GM12878 (cell line): ENCODE measurements around the gene NUMBL. TPM values are rescaled to one million over a fixed set of nuclear protein-coding genes. Genes with fewer than 3 reads are reported as not detected.

ENCODE experiments used
- ATAC-seq: fragments of 200-7000 bp; cut with Tn5 transposase; 3 replicates; pipeline ENCODE4 v1.9.1; 2020; ENCODE audit warnings: mild to moderate bottlenecking, moderate library complexity
- BruUV-seq: library from RNA; stranded (reverse); fragments of 400-500 nt; replicated peaks from 2 replicates; lab custom pipeline; 2021; lab: Mats Ljungman, UMichigan
- CTCF ChIA-PET: fragments of 300-600 bp; sonication (Branson Sonifier 250); formaldehyde crosslinking; extraction: SDS; loops from one replicate; lab custom pipeline; 2021; ENCODE audit warnings: inconsistent platforms; lab: Yijun Ruan, JAX
- POLR2A ChIA-PET: fragments of 350-600 bp; formaldehyde crosslinking; extraction: SDS; loops from one replicate; lab custom pipeline; 2021; ENCODE audit warnings: inconsistent platforms; lab: Charles Lee
- RAD21 ChIA-PET: fragments of 300-600 bp; sonication (Branson Sonifier 250); formaldehyde crosslinking; loops from one replicate; lab custom pipeline; 2023; ENCODE audit warnings: antibody characterized with exemption; ENCODE audit not compliant: unreplicated experiment; lab: Charles Lee
- SMC1A ChIA-PET: fragments of 300-600 bp; sonication (Branson Sonifier 250); formaldehyde crosslinking; loops from one replicate; lab custom pipeline; 2023; ENCODE audit not compliant: unreplicated experiment, uncharacterized antibody; lab: Charles Lee
- DNase-seq: peaks from one replicate; pipeline ENCODE4 v3.0.0-alpha.2; 2011; ENCODE audit warnings: low read depth, low spot score
- FAIRE-seq: peaks from 3 replicates; lab custom pipeline; 2011; peaks lifted over from hg19 to GRCh38; lab: Jason Lieb, UNC
- H2AFZ ChIP-seq: 2 replicates; pipeline ENCODE4 v1.6.0; 2011; ENCODE audit warnings: low read depth, low read length, control low read depth; ENCODE audit not compliant: control insufficient read depth
- H3K27ac ChIP-seq: 2 replicates; pipeline ENCODE4 v1.5.1; 2011; ENCODE audit warnings: control low read depth; ENCODE audit not compliant: control insufficient read depth, insufficient read depth
- H3K27me3 ChIP-seq, 2 experiments: replicated peaks in 1 of 2; 2 replicates each; pipeline versions ENCODE4 v1.6.0 to v1.6.1; 2011; ENCODE audit warnings: low read length in 1 of 2; ENCODE audit not compliant: control insufficient read depth in 2 of 2, insufficient read depth in 2 of 2
- H3K36me3 ChIP-seq, 2 experiments: 2 replicates each; pipeline ENCODE4 v1.5.1; 2011; ENCODE audit warnings: low read length in 1 of 2; ENCODE audit not compliant: control insufficient read depth in 2 of 2, insufficient read depth in 2 of 2
- H3K4me1 ChIP-seq: 2 replicates; pipeline ENCODE4 v1.6.1; 2011; ENCODE audit warnings: mild to moderate bottlenecking, low read length, moderate library complexity, mixed read lengths; ENCODE audit not compliant: control insufficient read depth, insufficient read depth
- H3K4me2 ChIP-seq: 2 replicates; pipeline ENCODE4 v1.6.0; 2011; ENCODE audit warnings: control low read depth; ENCODE audit not compliant: control insufficient read depth, insufficient read depth
- H3K4me3 ChIP-seq: fragments of 200-600 bp; sonication (generic); 2 replicates; pipeline ENCODE4 v1.5.1; 2016
- H3K79me2 ChIP-seq: 2 replicates; pipeline ENCODE4 v1.6.0; 2011; ENCODE audit warnings: low read length; ENCODE audit not compliant: control insufficient read depth, insufficient read depth
- H3K9ac ChIP-seq: 2 replicates; pipeline ENCODE4 v1.8.0; 2011; ENCODE audit warnings: low read length, control low read depth, mixed read lengths; ENCODE audit not compliant: control insufficient read depth, insufficient read depth
- H3K9me3 ChIP-seq: replicated peaks from 3 replicates; pipeline ENCODE4 v1.5.1; 2011; ENCODE audit warnings: mild to moderate bottlenecking, low read length; ENCODE audit not compliant: control insufficient read depth, insufficient read depth
- H4K20me1 ChIP-seq: 2 replicates; pipeline ENCODE4 v1.6.0; 2011; ENCODE audit not compliant: control insufficient read depth, insufficient read depth
- ATF3 ChIP-seq: IDR thresholded peaks from 2 replicates; pipeline ENCODE4 v1.6.1; 2011; ENCODE audit warnings: low read depth, mild to moderate bottlenecking, low read length, moderate library complexity, borderline replicate concordance; ENCODE audit errors: extremely low read depth
- BMI1 ChIP-seq: fragments of 450-650 bp; IDR thresholded peaks from 2 replicates; pipeline ENCODE4 v1.6.1; 2016; ENCODE audit warnings: mild to moderate bottlenecking, moderate library complexity, borderline replicate concordance
- CREB1 ChIP-seq: IDR thresholded peaks from 2 replicates; pipeline ENCODE4 v1.6.1; 2012; ENCODE audit warnings: low read depth, mild to moderate bottlenecking, inconsistent platforms
- CTCF ChIP-seq, 3 experiments: IDR thresholded peaks in 2 of 3; conservative IDR thresholded peaks in 1 of 3; 2 replicates each; pipeline ENCODE4 v1.5.1; 2011; ENCODE audit warnings: low read depth in 3 of 3, low read length in 3 of 3, mild to moderate bottlenecking in 3 of 3, control low read depth in 2 of 3, moderate library complexity in 2 of 3, inconsistent platforms in 1 of 3, mixed read lengths in 1 of 3; ENCODE audit not compliant: control insufficient read depth in 2 of 3, insufficient read depth in 1 of 3; ENCODE audit errors: extremely low read depth in 1 of 3
- FOXM1 ChIP-seq: IDR thresholded peaks from 2 replicates; pipeline ENCODE4 v1.6.1; 2012; ENCODE audit warnings: low read depth, mild to moderate bottlenecking, inconsistent platforms, low read length, moderate library complexity
- HCFC1 ChIP-seq: fragments of 150-350 bp; IDR thresholded peaks from 2 replicates; pipeline ENCODE4 v1.6.1; 2014; ENCODE audit warnings: low read length
- HDAC2 ChIP-seq: fragments of 200-600 bp; sonication (generic); IDR thresholded peaks from 2 replicates; pipeline ENCODE4 v1.6.1; 2017
- MYB ChIP-seq: fragments of 150-350 bp; IDR thresholded peaks from 2 replicates; pipeline ENCODE4 v1.6.1; 2014; ENCODE audit warnings: mild to moderate bottlenecking, low read depth, low read length, borderline replicate concordance
- NR2C2 ChIP-seq: IDR thresholded peaks from 2 replicates; pipeline ENCODE4 v1.6.1; 2011; ENCODE audit warnings: borderline replicate concordance, low read depth; ENCODE audit not compliant: control insufficient read depth, insufficient read length
- NR2F1 ChIP-seq: fragments of 450-650 bp; conservative IDR thresholded peaks from 2 replicates; pipeline ENCODE4 v1.6.1; 2017; ENCODE audit warnings: mild to moderate bottlenecking
- PML ChIP-seq: IDR thresholded peaks from 2 replicates; pipeline ENCODE4 v1.6.1; 2012; ENCODE audit warnings: low read length, inconsistent platforms
- RCOR1 ChIP-seq: conservative IDR thresholded peaks from 2 replicates; pipeline ENCODE4 v1.6.1; 2012; ENCODE audit warnings: low read depth, low read length, improper control_type of control experiment
- SMAD1 ChIP-seq: fragments of 450-650 bp; IDR thresholded peaks from 2 replicates; pipeline ENCODE4 v1.6.1; 2018; ENCODE audit warnings: mild to moderate bottlenecking, low read depth; ENCODE audit not compliant: partially characterized antibody
- TCF12 ChIP-seq: IDR thresholded peaks from 2 replicates; pipeline ENCODE4 v1.6.1; 2011; ENCODE audit warnings: low read depth, mild to moderate bottlenecking, low read length
- WGBS: methylation state at CpG from one replicate; pipeline ENCODE4 v1.1.6; 2016; ENCODE audit warnings: low lambda C conversion rate; ENCODE audit not compliant: insufficient replicate concordance, insufficient coverage; ENCODE audit errors: missing lambda C conversion rate; 5-methylcytosine and 5-hydroxymethylcytosine counted together
- in situ Hi-C: fragments of 300-500 bp; cut with MboI; formaldehyde crosslinking; loops from 9 replicates; pipeline ENCODE4 v1.14.3; 2018; ENCODE audit warnings: mixed read lengths
- intact Hi-C: fragments of 100-400 bp; cut with micrococcal nuclease; formaldehyde crosslinking; loops from one replicate; pipeline ENCODE4 v1.14.2; 2022; ENCODE audit not compliant: unreplicated experiment
- polyA plus RNA-seq, 11 experiments: library from polyadenylated mRNA; depleted of rRNA in 4 of 11; unstranded in 6 of 11; stranded (reverse) in 5 of 11; fragments of >200 nt; fragmentation: Nextera tagmentation in 4 of 11; fragmentation: Illumina TruSeq in 1 of 11; extraction: Ambion mirVana in 4 of 11; extraction: Trizol in 1 of 11; gene quantifications; 1 replicate in 1 of 11; 2 replicates in 10 of 11; pipeline versions ENCODE4 v1.2.1 to v1.2.3, GENCODE V29; 2011 to 2016; ENCODE audit warnings: inconsistent platforms in 2 of 11, missing spikeins in 2 of 11, low read depth in 1 of 11
- total RNA-seq, 4 experiments: library from RNA; depleted of rRNA in 3 of 4; stranded (reverse); fragments of >200 nt in 3 of 4; fragmentation: Illumina TruSeq in 1 of 4; extraction: Trizol in 1 of 4; gene quantifications; 2 replicates each; pipeline versions ENCODE4 v1.2.1 to v1.2.3, GENCODE V29; 2013 to 2021
- TF ChIP-seq, protein P1 (sequence below): fragments of 450-650 bp; IDR thresholded peaks from 2 replicates; pipeline ENCODE4 v1.6.1; 2018; ENCODE audit warnings: mild to moderate bottlenecking, low read depth, moderate library complexity; ENCODE audit not compliant: partially characterized antibody

NUMBL gene
- total and polyA plus RNA-seq, 10 of the 15 experiments (the other 5 are each of a cell fraction or from before 2014, with no cell fraction given): 0.16 to 9.4 (median 1.9) TPM

- Histone ChIP-seq H3K27ac (no peak overlapping the region), H2AFZ (no peak overlapping the region), H3K4me2 (no peak overlapping the region), H3K27me3 (no peaks in the 10 kb centered on the region), H4K20me1 (no peaks in the 10 kb centered on the region), H3K4me3 (no peak overlapping the region), H3K79me2 (no peaks in the 10 kb centered on the region), H3K9ac (no peak overlapping the region), H3K9me3 (no peaks in the 10 kb centered on the region), H3K36me3 (peaks cover 3 to 6% of the 10 kb centered on the region in 2 experiments), H3K4me1 (no peaks in the 10 kb centered on the region)
- TF ChIP-seq, protein P1, sequence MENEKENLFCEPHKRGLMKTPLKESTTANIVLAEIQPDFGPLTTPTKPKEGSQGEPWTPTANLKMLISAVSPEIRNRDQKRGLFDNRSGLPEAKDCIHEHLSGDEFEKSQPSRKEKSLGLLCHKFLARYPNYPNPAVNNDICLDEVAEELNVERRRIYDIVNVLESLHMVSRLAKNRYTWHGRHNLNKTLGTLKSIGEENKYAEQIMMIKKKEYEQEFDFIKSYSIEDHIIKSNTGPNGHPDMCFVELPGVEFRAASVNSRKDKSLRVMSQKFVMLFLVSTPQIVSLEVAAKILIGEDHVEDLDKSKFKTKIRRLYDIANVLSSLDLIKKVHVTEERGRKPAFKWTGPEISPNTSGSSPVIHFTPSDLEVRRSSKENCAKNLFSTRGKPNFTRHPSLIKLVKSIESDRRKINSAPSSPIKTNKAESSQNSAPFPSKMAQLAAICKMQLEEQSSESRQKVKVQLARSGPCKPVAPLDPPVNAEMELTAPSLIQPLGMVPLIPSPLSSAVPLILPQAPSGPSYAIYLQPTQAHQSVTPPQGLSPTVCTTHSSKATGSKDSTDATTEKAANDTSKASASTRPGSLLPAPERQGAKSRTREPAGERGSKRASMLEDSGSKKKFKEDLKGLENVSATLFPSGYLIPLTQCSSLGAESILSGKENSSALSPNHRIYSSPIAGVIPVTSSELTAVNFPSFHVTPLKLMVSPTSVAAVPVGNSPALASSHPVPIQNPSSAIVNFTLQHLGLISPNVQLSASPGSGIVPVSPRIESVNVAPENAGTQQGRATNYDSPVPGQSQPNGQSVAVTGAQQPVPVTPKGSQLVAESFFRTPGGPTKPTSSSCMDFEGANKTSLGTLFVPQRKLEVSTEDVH: no peak
- TF ChIP-seq SMAD1 (no peak), FOXM1 (no peak), PML (no peak), HDAC2 (no peak), MYB (no peak), NR2F1 (no peak), CREB1 (no peak), TCF12 (no peak), CTCF (IDR thresholded peaks at IDR 0.05 in 2 of 3, conservative IDR thresholded peaks at IDR 0.05 in 1 of 3; ENCODE audit: control insufficient read depth in 2 of 3, extremely low read depth in 1 of 3, insufficient read depth in 1 of 3, low read depth in 3 of 3, low read length in 3 of 3) (no peak), ATF3 (no peak), BMI1 (no peak), NR2C2 (no peak), HCFC1 (no peak), RCOR1 (no peak)
- ChIA-PET CTCF (no interaction called here), RAD21 (no interaction called here), POLR2A (no interaction called here), SMC1A (no interaction called here)
- WGBS: 97% methylated on average over 23 of the region's 24 CpGs
- intact Hi-C loops (no loop called here), in situ Hi-C loops (no loop called here)
- DNase-seq: no peak
- FAIRE-seq: no peak
- no peak for ATAC-seq
- no TSS peak for BruUV-seq
Measured at GRCh38 chr19:40703029-40703755, 12.7 kb upstream of the NUMBL start.
